PFSK-1 (cell line): Measurements from ENCODE around the gene CNTN5.

ENCODE experiments used
- FOXP2 ChIP-seq: optimal IDR thresholded peaks from 2 replicates; pipeline ENCODE3; 2011; ENCODE audit warnings: borderline replicate concordance, control low read depth, inconsistent platforms; ENCODE audit not compliant: insufficient read depth; ENCODE audit errors: extremely low read length, extremely low read depth
- POLR2AphosphoS5 ChIP-seq: IDR thresholded peaks from 2 replicates; pipeline ENCODE4 v1.6.1; 2012; ENCODE audit warnings: low read depth, mild to moderate bottlenecking, control low read depth, low read length, moderate library complexity
- SIN3A ChIP-seq: IDR thresholded peaks from 2 replicates; pipeline ENCODE4 v1.6.1; 2012; ENCODE audit warnings: mild to moderate bottlenecking, low read length, moderate library complexity, borderline replicate concordance; ENCODE audit not compliant: insufficient read depth
- TAF1 ChIP-seq: IDR thresholded peaks from 2 replicates; pipeline ENCODE4 v1.6.1; 2012; ENCODE audit warnings: low read length, control low read depth, borderline replicate concordance; ENCODE audit not compliant: insufficient read depth
- TF ChIP-seq, protein P1 (sequence below), 2 experiments: IDR thresholded peaks; 2 replicates each; pipeline versions ENCODE4 v1.6.1 to v1.8.0; 2011 to 2012; ENCODE audit warnings: low read depth in 2 of 2, low read length in 2 of 2, control low read depth in 1 of 2, inconsistent platforms in 1 of 2, mild to moderate bottlenecking in 1 of 2, moderate library complexity in 1 of 2; ENCODE audit not compliant: insufficient read depth in 1 of 2

CNTN5 gene

DNA sequence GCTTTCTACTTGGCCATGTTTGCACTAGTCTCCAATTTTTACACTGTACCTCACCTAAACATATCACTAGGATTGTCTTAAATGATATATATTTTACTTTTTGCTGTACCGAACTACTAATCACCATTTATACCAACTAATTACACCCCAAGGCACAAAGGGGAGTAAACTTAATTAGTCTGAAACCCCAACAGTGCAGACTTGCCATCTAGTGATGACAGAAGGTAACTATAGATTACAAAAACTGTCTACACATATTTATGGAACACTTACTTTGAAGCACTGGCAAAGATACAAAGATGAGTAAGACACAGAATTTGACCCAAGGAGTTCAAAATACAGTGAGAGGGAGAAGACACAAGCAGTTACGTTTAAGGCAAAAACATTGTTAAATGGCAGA is 139.7 kb downstream of the CNTN5 start:
- TF ChIP-seq, protein P1, sequence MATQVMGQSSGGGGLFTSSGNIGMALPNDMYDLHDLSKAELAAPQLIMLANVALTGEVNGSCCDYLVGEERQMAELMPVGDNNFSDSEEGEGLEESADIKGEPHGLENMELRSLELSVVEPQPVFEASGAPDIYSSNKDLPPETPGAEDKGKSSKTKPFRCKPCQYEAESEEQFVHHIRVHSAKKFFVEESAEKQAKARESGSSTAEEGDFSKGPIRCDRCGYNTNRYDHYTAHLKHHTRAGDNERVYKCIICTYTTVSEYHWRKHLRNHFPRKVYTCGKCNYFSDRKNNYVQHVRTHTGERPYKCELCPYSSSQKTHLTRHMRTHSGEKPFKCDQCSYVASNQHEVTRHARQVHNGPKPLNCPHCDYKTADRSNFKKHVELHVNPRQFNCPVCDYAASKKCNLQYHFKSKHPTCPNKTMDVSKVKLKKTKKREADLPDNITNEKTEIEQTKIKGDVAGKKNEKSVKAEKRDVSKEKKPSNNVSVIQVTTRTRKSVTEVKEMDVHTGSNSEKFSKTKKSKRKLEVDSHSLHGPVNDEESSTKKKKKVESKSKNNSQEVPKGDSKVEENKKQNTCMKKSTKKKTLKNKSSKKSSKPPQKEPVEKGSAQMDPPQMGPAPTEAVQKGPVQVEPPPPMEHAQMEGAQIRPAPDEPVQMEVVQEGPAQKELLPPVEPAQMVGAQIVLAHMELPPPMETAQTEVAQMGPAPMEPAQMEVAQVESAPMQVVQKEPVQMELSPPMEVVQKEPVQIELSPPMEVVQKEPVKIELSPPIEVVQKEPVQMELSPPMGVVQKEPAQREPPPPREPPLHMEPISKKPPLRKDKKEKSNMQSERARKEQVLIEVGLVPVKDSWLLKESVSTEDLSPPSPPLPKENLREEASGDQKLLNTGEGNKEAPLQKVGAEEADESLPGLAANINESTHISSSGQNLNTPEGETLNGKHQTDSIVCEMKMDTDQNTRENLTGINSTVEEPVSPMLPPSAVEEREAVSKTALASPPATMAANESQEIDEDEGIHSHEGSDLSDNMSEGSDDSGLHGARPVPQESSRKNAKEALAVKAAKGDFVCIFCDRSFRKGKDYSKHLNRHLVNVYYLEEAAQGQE (IDR thresholded peaks at IDR 0.05; ENCODE audit: insufficient read depth in 1 of 2, low read depth in 2 of 2, low read length in 2 of 2), result no peak
- no peak for TF ChIP-seq FOXP2
- no peak for TF ChIP-seq TAF1
- no peak for TF ChIP-seq SIN3A
- TF ChIP-seq POLR2AphosphoS5, result no peak

DNA sequence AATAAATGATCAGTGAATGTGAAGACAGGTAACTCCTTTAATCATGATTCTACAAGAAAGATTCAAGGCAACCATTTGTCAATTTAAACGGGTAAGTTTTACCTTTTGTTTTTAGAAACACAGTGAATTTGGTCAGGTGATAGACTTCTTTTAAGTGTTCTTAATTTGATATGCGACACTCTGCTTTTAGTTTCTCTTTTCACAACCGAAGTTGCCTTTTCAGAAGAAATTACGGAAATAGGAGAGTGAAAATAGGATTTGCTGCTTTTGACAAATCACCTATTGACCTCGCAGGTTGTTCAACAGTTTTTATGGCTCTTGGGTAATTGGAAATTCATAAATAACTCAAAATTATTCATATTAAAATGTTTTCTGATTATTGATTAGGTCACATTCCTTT is 142.1 kb downstream of the CNTN5 start:
- no peak for TF ChIP-seq POLR2AphosphoS5
- TF ChIP-seq TAF1, result no peak
- TF ChIP-seq, protein P1 (IDR thresholded peaks at IDR 0.05; ENCODE audit: insufficient read depth in 1 of 2, low read depth in 2 of 2, low read length in 2 of 2), result no peak
- TF ChIP-seq FOXP2, result no peak
- no peak for TF ChIP-seq SIN3A

DNA sequence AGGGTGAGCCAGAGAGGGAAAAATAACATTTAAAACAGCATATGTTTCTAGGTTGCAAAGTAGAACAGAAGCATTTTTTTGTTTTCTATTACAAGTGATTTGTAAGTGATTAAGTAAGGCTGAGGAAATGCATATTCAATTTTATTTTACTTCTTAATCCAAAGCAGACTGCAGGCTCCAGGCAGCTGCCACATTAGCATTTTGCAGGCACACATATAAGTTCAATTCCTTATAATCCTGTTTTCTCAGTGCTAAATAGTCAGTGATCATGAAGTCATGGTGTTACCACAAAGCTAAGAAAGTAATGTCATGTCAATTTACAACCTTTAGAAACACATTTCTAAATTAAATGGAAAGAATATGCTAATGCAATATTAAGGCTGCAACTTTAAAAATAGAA is 149.8 kb downstream of the CNTN5 start:
- no peak for TF ChIP-seq FOXP2
- TF ChIP-seq SIN3A, result no peak
- TF ChIP-seq, protein P1 (IDR thresholded peaks at IDR 0.05; ENCODE audit: insufficient read depth in 1 of 2, low read depth in 2 of 2, low read length in 2 of 2), result no peak
- no peak for TF ChIP-seq TAF1
- no peak for TF ChIP-seq POLR2AphosphoS5

- no peak for TF ChIP-seq FOXP2
- TF ChIP-seq POLR2AphosphoS5, result no peak
- TF ChIP-seq TAF1, result no peak
- no peak for TF ChIP-seq SIN3A
- TF ChIP-seq, protein P1 (IDR thresholded peaks at IDR 0.05; ENCODE audit: insufficient read depth in 1 of 2, low read depth in 2 of 2, low read length in 2 of 2), result no peak
These were observed 150.6 kb downstream of the CNTN5 start for GRCh38 chr11:99171330-99171729.

- TF ChIP-seq, protein P1 (IDR thresholded peaks at IDR 0.05; ENCODE audit: insufficient read depth in 1 of 2, low read depth in 2 of 2, low read length in 2 of 2), result no peak
- TF ChIP-seq TAF1, result no peak
- TF ChIP-seq POLR2AphosphoS5, result no peak
These were observed 155.7 kb downstream of the CNTN5 start for GRCh38 chr11:99176430-99176829.
